BLaER1 treated with 17β-estradiol and CSF1 and Interleukin-3, amounts not matched to agents 10 nM and 100 nM (cell line): Measurements from ENCODE around the gene SLITRK3.

Experiments
- H3K27ac ChIP-seq, 11 experiments: shearing (Covaris generic); formaldehyde crosslinking; 2 replicates each; pipeline ENCODE4 v1.8.1; 2022
- H3K27me3 ChIP-seq, 11 experiments: shearing (Covaris generic); formaldehyde crosslinking; 2 replicates each; pipeline ENCODE4 v1.8.1; 2022
- H3K36me3 ChIP-seq, 11 experiments: shearing (Covaris generic); formaldehyde crosslinking; 2 replicates each; pipeline ENCODE4 v1.8.1; 2022
- H3K4me1 ChIP-seq, 10 experiments: shearing (Covaris generic); formaldehyde crosslinking; 2 replicates each; pipeline ENCODE4 v1.8.1; 2022
- H3K4me2 ChIP-seq, 11 experiments: shearing (Covaris generic); formaldehyde crosslinking; 2 replicates each; pipeline ENCODE4 v1.8.1; 2022
- H3K4me3 ChIP-seq, 10 experiments: shearing (Covaris generic); formaldehyde crosslinking; 2 replicates each; pipeline ENCODE4 v1.8.1; 2022
- H3K9ac ChIP-seq, 11 experiments: shearing (Covaris generic); formaldehyde crosslinking; 2 replicates each; pipeline ENCODE4 v1.8.1; 2022
- H3K9me3 ChIP-seq, 11 experiments: shearing (Covaris generic); formaldehyde crosslinking; replicated peaks in 1 of 11; 2 replicates each; pipeline ENCODE4 v1.8.1; 2022
- H4K20me1 ChIP-seq, 11 experiments: shearing (Covaris generic); formaldehyde crosslinking; 2 replicates each; pipeline ENCODE4 v1.8.1; 2022
- Cebpa-rat ChIP-seq, 11 experiments: shearing (Covaris generic); IDR thresholded peaks; 2 replicates each; pipeline ENCODE4 v1.8.1; 2022

Gene SLITRK3

DNA sequence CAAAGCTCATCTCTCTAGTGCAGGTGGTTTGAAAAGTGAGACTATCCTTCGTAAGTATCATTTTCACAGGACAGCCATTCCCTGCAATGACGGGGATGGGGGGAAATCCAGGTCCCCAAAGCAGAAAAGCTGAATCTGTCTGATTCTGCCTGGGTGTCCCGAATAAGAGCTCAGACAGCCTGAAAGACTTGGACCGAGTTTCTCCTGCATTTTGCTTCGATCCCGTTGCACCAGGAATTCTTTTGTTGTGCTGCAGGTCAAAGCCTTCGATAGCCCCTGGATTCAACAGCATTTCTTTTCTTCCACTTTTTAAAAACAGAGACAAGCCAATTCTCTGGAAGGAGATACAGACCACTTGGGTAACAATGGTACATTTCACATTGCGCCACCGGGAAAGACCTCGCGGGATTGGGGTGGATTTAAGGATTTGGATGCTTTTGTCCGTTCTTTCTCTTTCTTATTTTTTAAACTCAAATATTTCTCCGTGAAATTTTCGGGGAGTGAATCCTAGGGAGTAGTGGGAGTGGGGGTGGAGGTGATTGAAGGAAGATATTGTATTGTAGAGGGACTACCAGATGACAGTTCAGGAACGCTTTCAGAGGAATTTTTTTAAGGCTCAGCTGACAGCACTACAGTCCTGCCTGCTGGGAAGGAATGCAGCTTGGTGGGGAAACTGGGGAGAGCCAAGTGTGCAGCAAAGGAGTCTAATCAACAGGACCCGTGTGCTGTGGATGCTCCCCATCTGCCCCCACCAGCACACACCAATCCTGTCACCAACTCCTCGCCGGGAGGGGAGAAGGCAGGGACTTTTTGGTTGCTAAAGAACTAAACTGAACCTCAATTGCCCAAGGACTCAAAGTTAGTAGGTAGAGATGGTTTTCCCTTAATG, 2.6 kb downstream of the SLITRK3 start:
- H3K9ac ChIP-seq: no peak overlapping the region
- H4K20me1 ChIP-seq: no peaks in the 10 kb centered on the region
- no peak overlapping the region for H3K4me3 ChIP-seq
- H3K9me3 ChIP-seq: peaks cover 8 to 23% (median 14%) of the 10 kb centered on the region in 11 experiments; a peak in 17 of 22 replicates
- no peak overlapping the region for H3K27ac ChIP-seq
- no peaks in the 10 kb centered on the region for H3K36me3 ChIP-seq
- 0 out of 20 replicates have a peak, but pooled peaks cover 0 to 6% (median 0%) of the 10 kb centered on the region in 10 experiments for H3K4me1 ChIP-seq
- H3K27me3 ChIP-seq: no peaks in the 10 kb centered on the region
- H3K4me2 ChIP-seq: no peak overlapping the region
- no peak for TF ChIP-seq Cebpa-rat (IDR thresholded peaks at IDR 0.05)

DNA sequence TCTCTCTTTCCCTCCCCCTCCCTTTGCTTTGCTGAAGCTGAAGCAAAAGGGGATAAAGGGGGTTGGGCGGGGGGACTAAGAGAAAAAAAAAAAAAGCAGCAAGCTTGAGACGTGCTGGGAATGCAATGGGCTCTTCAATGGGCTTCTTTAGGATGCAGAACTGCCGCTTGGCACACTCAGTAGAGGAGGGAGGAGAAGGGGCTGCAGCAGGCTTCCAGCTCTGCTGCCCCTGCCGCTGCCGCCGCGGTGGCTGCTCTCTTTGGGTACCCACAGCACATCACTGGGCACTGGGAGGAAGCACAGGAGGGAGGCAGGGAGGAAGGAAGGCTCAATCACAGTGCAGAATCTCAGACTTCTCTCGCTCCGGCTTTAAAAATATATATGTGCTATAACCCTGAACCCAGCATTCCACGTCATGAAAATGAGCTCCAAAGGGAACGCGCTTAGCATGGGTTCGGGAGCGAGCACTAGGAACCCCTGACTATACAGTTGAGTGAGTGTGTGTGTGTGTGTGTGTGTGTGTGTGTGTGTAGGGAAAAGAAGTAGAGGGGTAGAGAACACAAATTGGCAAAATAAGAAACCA, 3.5 kb downstream of the SLITRK3 start:
- Histone ChIP-seq H3K4me2 (no peak overlapping the region), H3K9me3 (peaks cover 8 to 23% (median 14%) of the 10 kb centered on the region in 11 experiments; a peak in 17 of 22 replicates), H4K20me1 (no peaks in the 10 kb centered on the region), H3K4me1 (0 out of 20 replicates have a peak, but pooled peaks cover 0 to 6% (median 0%) of the 10 kb centered on the region in 10 experiments), H3K9ac (no peak overlapping the region), H3K36me3 (no peaks in the 10 kb centered on the region), H3K4me3 (no peak overlapping the region), H3K27ac (no peak overlapping the region), H3K27me3 (no peaks in the 10 kb centered on the region)
- no peak for TF ChIP-seq Cebpa-rat (IDR thresholded peaks at IDR 0.05)

- no peaks in the 10 kb centered on the region for H4K20me1 ChIP-seq
- H3K9ac ChIP-seq: no peak overlapping the region
- TF ChIP-seq Cebpa-rat (IDR thresholded peaks at IDR 0.05): no peak
- H3K4me1 ChIP-seq: 0 out of 20 replicates have a peak, but pooled peaks cover 0 to 6% (median 0%) of the 10 kb centered on the region in 10 experiments
- H3K4me2 ChIP-seq: no peak overlapping the region
- no peaks in the 10 kb centered on the region for H3K36me3 ChIP-seq
- no peak overlapping the region for H3K4me3 ChIP-seq
- H3K27me3 ChIP-seq: no peaks in the 10 kb centered on the region
- H3K27ac ChIP-seq: no peak overlapping the region
- H3K9me3 ChIP-seq: peaks cover 8 to 17% (median 14%) of the 10 kb centered on the region in 11 experiments; a peak in 17 of 22 replicates
These were observed 4.7 kb downstream of the SLITRK3 start for GRCh38 chr3:165191491-165191890.

DNA sequence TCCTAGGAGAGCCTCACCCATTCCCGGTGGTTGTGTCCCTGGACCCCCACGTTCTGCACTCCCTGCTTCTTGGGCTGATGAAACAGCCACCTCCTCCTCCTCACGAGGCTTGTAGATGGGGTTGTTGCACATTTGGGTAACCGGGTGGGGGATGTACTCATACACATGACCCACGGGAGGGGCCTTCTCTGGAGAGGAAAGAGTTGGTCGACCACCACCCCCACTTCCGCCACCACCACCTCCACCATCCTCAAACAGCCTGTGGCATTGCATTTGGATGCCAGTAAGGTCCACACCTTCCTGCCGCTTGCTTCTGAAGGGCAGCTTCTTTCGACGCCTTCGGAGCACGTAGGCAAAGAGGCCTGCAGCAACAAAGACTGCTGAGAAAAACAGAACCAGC, 7.7 kb downstream of the SLITRK3 start:
- no peak overlapping the region for H3K4me2 ChIP-seq
- no peaks in the 10 kb centered on the region for H3K9me3 ChIP-seq
- no peak overlapping the region for H3K4me3 ChIP-seq
- no peak overlapping the region for H3K9ac ChIP-seq
- no peaks in the 10 kb centered on the region for H3K36me3 ChIP-seq
- TF ChIP-seq Cebpa-rat (IDR thresholded peaks at IDR 0.05): no peak
- H3K27ac ChIP-seq: no peak overlapping the region
- H3K4me1 ChIP-seq: 0 out of 20 replicates have a peak, but pooled peaks cover 0 to 6% (median 0%) of the 10 kb centered on the region in 10 experiments
- H3K27me3 ChIP-seq: no peaks in the 10 kb centered on the region
- no peaks in the 10 kb centered on the region for H4K20me1 ChIP-seq

DNA sequence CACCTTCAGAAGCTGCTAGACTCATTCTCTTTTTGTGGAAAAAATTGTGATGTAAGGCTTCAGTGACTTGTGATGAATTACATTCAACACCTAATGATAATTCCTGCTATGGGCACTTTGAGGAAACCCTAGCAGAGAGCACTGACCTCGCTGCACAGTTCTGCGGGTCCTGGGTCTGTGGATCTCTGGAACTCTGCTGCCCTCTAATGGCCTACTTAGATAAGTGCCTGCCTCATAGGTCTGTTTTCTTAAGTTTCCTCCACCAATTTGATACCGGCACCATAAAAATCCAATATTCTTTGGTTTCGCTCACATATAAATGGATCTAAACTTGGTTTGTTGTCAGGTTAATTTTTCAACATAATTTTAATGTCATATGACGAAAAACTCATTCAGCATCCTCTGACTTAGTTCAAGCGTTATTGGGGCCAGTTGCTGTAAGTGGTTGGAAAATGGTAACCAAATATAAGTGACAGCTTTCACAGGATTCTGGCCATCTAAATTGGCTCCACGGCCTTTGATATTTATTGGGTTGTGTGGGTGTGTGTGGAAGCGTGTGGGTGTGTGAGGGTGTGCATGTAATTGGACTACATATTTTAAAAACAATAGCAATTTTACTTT, 10.4 kb downstream of the SLITRK3 start:
- no peak overlapping the region for H3K27ac ChIP-seq
- H3K9ac ChIP-seq: no peak overlapping the region
- no peaks in the 10 kb centered on the region for H3K27me3 ChIP-seq
- TF ChIP-seq Cebpa-rat (IDR thresholded peaks at IDR 0.05): no peak
- H3K4me1 ChIP-seq: 0 out of 20 replicates have a peak, but pooled peaks cover 0 to 4% (median 0%) of the 10 kb centered on the region in 10 experiments
- no peaks in the 10 kb centered on the region for H3K9me3 ChIP-seq
- no peaks in the 10 kb centered on the region for H3K36me3 ChIP-seq
- H4K20me1 ChIP-seq: no peaks in the 10 kb centered on the region
- H3K4me2 ChIP-seq: no peak overlapping the region
- H3K4me3 ChIP-seq: no peak overlapping the region

DNA sequence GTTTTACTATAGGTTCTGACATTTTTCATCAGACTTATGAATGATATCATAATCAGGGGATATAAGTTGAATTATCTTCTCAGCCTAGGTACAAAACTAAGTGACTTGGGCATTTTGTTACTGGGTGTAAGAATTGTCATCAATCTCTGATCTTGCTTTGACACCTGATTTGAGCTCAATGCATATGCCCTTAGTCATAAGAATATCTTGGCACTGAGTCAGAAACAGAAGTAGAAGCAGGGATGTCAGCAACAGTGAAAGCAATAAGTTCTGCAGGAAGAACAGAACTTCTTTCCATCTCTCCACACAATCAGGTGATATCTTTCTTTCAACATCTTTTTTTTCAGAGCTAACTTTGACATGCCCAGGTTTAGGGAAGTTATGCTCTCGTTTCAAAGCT, 14.6 kb downstream of the SLITRK3 start:
- H3K4me3 ChIP-seq: no peak overlapping the region
- no peak overlapping the region for H3K4me2 ChIP-seq
- no peaks in the 10 kb centered on the region for H3K27me3 ChIP-seq
- H3K4me1 ChIP-seq: peaks cover 0 to 7% (median 5%) of the 10 kb centered on the region in 10 experiments; a peak in 4 of 20 replicates
- no peaks in the 10 kb centered on the region for H4K20me1 ChIP-seq
- H3K27ac ChIP-seq: no peak overlapping the region
- no peak for TF ChIP-seq Cebpa-rat (IDR thresholded peaks at IDR 0.05)
- H3K9me3 ChIP-seq: no peaks in the 10 kb centered on the region
- H3K36me3 ChIP-seq: no peaks in the 10 kb centered on the region
- no peak overlapping the region for H3K9ac ChIP-seq

GRCh38 chr3:165170236-165170635, 25.9 kb downstream of the SLITRK3 start:
- no peak for TF ChIP-seq Cebpa-rat (IDR thresholded peaks at IDR 0.05)
- H3K9me3 ChIP-seq: no peaks in the 10 kb centered on the region
- H3K4me3 ChIP-seq: no peak overlapping the region
- H3K4me2 ChIP-seq: no peak overlapping the region
- no peaks in the 10 kb centered on the region for H3K4me1 ChIP-seq
- no peaks in the 10 kb centered on the region for H4K20me1 ChIP-seq
- no peak overlapping the region for H3K27ac ChIP-seq
- no peak overlapping the region for H3K9ac ChIP-seq
- no peaks in the 10 kb centered on the region for H3K27me3 ChIP-seq
- no peaks in the 10 kb centered on the region for H3K36me3 ChIP-seq

DNA sequence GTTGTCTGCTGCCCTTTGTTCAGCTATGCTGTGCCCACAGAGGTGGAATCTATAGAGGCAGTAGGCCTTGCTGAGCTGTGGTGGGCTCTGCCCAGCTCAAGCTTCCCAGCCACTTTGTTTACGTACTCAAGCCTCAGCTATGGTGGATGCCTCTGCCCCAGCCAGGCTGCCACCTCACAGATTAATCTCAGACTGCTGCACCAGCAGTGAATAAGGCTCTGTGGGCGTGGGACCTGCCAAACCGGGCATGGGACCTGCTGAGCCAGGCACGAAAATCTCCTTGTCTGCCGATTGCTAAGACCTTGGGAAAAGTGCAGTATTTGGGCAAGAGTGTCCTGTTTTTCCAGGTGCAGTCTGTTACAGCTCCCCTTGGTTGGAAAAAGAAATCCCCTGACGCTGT, 26.8 kb downstream of the SLITRK3 start:
- no peaks in the 10 kb centered on the region for H3K4me1 ChIP-seq
- H3K9me3 ChIP-seq: no peaks in the 10 kb centered on the region
- no peaks in the 10 kb centered on the region for H3K27me3 ChIP-seq
- no peaks in the 10 kb centered on the region for H4K20me1 ChIP-seq
- H3K9ac ChIP-seq: no peak overlapping the region
- no peak overlapping the region for H3K4me2 ChIP-seq
- no peak overlapping the region for H3K4me3 ChIP-seq
- H3K27ac ChIP-seq: no peak overlapping the region
- H3K36me3 ChIP-seq: no peaks in the 10 kb centered on the region
- no peak for TF ChIP-seq Cebpa-rat (IDR thresholded peaks at IDR 0.05)

- H3K9ac ChIP-seq: no peak overlapping the region
- H3K27me3 ChIP-seq: no peaks in the 10 kb centered on the region
- H3K36me3 ChIP-seq: no peaks in the 10 kb centered on the region
- no peak overlapping the region for H3K27ac ChIP-seq
- no peak for TF ChIP-seq Cebpa-rat (IDR thresholded peaks at IDR 0.05)
- H3K4me3 ChIP-seq: no peak overlapping the region
- no peak overlapping the region for H3K4me2 ChIP-seq
- H3K9me3 ChIP-seq: no peaks in the 10 kb centered on the region
- no peaks in the 10 kb centered on the region for H3K4me1 ChIP-seq
- H4K20me1 ChIP-seq: no peaks in the 10 kb centered on the region
These were observed 33.3 kb downstream of the SLITRK3 start for GRCh38 chr3:165162883-165163282.
